ENCODE data around the gene PROM1. TPM values are rescaled to one million over a fixed set of nuclear protein-coding genes. Genes with fewer than 3 reads are reported as not detected.

Gene PROM1
- total RNA-seq, 1 donor from 2014 or later, result 37.0 TPM

DNA sequence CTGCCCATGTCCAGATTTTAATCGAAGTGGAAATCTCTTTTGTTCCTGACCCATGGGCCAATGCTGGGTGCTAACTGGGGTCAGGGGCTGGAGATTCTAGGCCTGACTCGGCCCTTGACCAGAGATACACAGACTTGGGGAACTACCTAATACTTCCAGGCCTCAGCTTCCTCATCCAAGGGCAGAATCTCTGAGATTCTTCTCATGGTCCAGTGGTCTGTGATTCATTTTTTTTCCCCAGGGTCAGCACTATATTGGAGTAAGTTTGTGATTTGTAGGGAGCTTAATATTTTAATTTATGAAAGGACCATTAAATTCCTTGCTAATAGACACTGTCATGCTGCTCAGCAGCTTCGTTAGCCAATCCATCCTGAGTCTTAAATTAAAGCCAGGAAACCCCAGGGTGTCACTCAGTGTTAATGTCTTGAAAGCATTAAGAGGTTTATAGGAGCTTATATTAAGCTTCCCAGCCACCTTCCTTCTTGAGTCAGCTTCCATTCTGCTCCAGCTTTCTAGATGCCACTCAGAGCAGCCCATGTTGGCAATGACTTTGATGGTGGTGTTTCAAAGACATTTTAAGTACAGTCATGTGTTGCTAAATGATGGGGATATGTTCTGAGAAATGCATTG, 27.0 kb upstream of the PROM1 start:
- DNase-seq (ENCODE audit: low spot score), result no peak

DNA sequence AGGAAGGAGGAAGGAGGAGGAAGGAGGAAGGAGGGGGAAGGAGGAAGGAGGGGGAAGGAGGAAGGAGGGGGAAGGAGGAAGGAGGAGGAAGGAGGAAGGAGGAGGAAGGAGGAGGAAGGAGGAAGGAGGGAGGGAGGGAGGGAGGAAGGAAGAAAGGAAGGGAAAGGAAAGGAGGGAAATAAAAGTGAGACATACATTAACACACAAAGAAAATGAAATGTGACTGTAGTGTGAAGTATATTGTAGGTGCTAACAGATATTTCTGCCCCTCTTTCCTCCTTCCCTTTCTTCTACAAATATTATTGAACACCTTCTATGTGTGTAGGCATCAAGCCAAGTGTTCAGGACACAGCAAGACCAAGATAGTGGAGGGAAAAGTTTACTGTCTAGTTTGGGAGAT, 26.4 kb upstream of the PROM1 start:
- no peak for DNase-seq (ENCODE audit: low spot score)

DNA sequence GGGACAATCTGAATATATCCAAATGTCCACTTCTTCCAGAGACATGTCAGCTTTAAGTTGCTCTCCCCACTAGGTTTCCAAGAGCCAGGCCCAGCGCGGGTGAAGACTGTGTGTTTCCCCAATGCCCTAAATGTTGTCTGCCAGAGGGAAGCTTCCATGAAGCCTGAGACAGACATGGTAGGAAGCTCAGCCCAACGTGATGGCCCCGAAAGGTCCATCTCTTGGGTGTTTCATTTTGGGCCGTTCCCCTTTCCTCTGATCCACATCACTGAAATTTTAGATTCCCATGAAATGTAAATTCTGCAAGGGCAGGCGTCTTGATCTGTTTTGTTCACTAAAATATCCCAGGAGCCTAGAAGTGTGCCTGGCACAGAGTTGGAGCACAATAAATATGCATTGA, 25.4 kb upstream of the PROM1 start:
- DNase-seq (ENCODE audit: low spot score), result no peak

DNA sequence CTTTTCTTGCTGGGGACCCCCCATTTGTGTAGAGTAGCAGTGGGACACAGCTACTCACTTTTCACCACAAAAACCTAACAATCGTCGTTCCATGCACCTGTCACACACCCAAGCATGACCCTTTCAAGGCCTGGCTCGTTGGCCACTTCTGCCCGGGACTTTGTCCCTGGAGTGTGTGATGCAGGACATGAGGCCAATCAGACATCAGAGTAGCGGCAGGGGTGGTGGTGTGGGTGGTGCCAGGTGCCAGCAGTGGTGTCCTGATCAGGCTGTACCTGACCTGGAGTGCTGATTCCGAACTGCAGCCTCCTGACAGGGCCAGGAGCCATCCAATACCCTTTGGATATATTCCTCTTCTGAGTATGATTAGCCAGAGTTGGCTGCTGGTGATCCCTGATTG, 23.1 kb upstream of the PROM1 start:
- DNase-seq (ENCODE audit: low spot score), result no peak

DNA sequence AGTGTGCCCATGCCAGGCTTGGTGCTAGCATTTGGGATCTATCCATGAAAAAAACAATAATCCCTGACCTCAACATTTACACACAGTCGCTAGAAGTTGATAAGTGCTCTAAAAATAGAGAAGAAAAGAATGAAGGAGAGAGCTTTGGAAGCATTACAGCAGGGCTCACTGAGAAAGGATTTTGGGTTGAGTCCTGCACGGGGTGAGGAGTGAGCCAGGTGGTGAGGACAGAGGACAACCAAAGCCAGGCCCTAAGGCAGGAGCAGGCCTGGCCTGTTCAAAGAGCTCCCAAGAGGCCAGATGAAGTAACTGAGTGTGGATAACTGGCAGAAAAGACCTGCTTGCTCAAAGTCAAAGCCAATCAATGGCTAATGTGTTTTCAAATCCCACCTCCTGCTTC, 20.7 kb upstream of the PROM1 start:
- no peak for DNase-seq (ENCODE audit: low spot score)

DNA sequence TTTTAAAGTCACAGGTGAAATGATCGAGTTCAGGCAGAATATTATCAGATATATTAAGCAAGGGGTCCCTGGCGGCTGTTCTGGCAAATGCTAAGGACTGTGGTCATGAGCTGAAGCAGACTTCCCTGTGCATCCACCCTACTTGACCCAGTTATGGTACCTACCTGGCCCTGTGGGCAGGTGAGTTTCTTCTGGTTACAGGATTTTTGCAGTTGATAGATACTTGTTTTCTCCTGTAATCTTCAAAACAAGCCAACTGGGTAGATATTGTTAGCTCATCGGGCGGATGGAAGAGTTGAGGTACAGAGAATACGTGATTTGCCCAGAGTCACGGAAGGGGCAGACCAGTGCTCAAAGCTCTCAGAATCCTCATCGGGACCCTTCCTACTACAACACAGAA, 18.5 kb upstream of the PROM1 start:
- no peak for DNase-seq (ENCODE audit: low spot score)

DNA sequence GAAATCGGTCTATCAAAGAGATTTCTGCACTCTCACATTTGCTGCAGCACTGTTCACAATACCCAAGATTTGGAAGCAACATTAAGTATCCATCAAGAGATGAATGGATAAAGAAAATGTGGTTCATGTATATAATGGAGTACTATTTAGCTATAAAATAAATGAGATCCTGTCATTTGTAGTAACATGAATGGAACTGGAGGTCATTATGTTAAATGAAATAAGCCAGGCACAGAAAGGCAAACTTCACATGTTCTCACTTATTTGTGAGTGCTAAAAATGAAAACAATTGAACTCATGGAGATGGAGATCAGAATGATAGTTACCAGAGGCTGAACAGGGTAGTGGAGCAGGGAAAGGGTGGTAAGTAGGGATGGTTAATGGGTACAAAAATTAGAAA, 17.0 kb upstream of the PROM1 start:
- no peak for DNase-seq (ENCODE audit: low spot score)

DNA sequence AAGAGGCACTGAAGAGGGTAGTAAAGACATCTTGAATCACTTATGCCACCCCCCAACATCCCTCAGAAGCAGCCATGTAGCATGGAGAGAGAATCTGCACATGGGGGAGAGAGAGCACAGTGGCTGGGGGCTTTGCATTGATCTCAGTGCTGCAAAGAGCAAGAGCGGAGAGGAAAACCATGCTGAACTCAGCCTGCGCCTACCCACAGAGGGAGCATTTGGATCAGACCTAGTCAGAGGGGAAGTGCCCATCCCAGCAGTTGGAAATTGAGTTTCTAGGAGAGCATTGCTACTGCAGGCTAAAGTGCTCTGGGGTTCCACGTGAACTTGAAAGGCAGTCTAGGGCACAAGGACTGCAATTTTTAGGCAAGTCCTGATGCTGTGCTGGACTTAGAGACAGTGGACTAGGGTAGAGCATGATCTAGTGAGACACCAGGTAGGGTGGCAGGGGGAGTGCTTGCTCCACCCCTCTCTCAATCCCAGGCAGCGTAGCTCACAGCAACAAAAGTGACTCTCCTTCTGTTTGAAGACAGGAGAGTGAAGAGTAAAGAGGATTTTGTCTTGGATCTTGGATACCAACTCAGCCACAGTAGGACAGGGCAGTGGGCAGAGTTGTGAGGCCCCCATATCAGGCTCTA, 9.0 kb upstream of the PROM1 start:
- DNase-seq (ENCODE audit: low spot score), result no peak

DNA sequence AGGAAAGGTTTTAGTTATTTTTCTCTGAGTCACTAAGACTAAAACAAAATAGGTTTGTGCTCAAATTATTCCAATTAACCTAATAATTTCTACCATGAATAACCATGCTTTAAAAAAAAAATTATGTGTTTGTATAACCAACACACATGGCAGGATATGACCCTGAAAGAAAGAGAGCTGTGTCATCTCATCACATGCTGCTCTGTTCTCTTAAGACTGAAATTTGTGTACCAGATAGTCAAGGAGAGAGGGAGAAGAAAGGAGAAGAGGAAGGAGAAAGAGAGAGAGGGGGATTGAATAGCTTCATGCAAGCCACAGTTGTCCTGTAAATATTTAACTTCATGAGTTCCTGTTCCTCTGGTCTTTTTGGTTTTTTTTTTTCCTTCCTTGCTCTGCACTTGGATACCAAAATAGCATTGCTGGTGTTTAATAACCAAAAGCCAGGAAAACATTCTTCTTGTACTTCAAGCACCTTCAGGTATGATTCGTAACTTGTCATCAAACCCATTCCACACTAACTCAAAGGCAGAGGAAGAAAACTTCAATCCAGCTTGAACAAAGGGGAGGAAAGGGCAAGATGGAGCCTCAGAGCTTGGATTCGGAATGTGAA, 6.4 kb upstream of the PROM1 start:
- DNase-seq (ENCODE audit: low spot score), result no peak

DNA sequence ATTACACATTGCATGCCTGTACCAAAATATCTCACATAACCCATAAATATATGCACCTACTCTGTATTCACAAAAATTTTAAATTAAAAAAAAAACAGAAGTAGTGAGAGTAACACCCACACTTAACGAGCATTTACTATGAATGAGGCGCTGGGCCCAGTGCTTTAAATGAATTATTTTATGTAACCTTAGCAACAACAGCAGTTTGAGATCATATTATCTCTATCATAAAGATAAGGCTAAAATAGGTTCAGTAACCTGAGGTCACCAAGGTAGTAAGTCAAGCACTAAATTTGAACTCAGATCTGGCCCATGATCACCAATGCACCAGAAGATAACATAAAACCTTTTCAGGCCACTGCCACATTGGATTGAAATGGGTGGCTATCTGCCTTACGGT, 5.3 kb upstream of the PROM1 start:
- no peak for DNase-seq (ENCODE audit: low spot score)

DNA sequence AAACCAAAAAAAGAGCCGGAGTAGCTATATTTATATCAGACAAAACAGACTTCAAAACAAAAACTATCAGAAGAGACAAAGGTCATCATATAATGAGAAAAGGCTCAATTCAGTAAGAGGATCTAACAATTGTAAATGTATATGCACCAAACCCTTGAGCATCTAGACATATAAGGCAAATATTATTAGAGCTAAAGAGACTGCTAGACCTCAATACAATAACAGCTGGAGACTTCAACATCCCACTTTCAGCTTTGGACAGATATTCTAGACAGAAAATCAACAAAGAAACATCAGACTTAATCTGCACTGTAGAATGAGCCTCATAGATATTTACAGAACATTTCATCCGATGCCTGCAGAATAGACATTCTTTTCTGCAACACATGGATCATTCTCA, 4.8 kb upstream of the PROM1 start:
- DNase-seq (ENCODE audit: low spot score), result no peak

DNA sequence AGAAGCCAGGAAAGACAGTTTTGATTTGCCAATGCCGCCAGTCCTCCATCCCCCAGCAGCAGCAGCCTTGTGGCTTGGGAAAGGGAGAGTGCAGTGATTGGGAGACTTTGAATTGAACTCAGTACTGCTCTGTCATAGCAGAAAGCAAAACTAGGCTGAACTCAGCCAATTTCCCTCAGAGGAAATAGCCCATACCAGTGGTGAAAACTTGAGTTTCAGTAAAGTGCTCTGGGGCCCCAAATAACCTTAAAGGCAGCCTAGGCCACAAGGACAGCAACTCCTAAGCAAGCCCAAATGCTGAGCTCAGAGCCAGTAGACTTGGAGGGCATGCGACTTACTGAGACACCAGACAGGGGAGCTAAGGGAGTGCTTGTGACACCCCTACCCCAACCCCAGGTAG, 2.0 kb upstream of the PROM1 start:
- no peak for DNase-seq (ENCODE audit: low spot score)

DNA sequence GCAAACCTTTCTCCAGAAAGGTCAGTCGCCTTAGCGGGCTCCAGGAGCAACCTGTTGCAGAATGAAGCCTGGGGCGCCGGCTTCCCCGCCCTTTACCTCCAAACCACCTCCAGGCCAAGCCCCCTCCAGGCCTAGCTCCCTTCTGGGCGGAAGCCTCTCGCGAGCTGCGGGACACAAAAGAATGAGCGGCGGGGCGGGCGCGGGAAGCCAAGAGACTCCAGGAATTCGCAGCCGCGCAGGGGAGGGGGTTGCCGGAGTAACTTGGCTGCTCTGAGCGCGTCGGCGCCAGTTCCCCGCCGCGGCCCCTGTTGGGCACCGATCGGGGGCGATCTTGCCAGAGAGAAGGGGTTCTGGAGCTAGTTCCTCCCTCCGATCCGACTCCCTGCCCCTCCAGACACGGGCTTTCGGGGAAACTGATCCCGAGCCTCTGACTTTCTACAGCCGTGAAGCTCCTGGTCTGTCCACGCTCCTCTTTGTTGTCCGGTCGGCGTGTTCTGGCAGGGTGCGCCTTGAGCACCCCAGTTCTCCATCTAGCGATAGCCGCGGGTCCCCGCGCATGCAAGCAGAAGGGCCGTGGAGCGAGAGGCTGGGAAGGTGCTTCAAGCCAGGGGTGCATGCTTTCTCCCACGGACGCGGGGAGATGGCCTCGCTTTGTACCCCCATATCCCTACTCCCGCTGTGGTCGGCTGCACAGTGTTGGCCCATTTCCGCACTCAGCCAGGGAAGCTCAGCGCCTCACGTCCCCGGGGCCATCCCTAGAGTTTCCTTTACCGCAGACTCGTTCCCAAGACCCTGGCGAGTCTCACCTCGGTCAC, 1.2 kb downstream of the PROM1 start:
- no peak for DNase-seq (ENCODE audit: low spot score)

DNA sequence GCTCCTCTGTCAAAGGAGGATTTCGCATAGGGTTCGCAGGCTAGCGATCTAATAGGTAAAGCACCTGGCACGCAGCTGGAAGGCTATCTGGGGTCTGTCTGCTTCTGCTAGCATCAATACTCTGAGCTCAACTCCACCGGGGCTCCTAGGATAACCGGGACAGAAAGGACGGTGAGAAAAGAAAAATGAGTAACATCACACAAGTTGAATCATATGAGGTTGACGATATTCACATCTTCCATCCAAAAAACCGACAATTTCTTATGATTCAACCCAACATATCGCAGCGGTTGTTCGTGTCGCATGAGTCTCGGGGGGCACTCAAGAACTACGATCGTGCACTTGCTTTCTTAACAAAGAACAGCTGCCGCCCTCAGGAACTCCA, 1.8 kb downstream of the PROM1 start:
- DNase-seq (ENCODE audit: low spot score), result no peak

DNA sequence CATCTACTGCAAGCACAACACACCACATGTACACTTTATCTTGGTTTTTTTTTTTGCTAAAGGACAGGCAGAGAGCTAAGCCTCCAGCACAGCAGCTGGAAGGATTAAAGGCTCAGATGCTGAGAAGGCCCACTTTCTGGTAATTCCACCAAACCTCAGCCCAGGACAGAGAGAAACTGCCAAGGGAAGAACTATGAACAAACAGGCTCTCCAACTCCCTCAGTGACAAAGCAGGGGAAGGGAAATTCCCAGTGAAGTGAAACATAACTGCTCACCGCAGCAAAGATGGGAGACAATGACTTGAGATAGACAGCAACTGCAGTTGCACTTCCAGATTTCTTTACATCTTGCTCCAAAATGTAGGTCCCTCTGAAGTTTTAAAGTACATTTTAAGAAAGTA, 4.8 kb downstream of the PROM1 start:
- no peak for DNase-seq (ENCODE audit: low spot score)

DNA sequence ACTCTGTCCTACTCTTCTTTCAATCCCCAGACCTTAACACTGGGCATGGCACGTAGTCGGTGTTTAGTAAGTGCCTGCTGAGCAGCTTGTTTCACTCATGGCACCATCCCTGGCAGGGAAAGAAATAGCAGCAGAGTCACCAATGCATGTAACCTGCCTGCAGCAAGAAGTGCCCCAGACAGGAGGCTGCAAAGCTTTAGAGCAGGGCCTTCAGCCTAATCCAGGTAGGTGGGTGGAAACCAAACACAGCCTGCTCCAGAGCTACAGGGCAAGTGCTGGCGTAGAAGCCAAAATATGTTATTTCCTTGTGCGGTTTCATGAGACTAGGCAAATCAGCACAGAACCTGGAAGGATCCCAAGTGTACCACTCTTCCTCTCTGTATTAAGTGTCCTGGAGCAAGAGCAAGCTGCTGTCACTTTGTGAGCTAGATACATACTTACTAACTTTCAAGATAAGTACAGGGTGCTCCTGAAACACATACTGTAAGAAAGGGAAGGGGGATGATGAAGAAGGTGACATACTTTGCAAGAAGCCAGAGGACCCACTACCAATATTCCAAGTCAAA, 5.5 kb downstream of the PROM1 start:
- DNase-seq (ENCODE audit: low spot score), result no peak

DNA sequence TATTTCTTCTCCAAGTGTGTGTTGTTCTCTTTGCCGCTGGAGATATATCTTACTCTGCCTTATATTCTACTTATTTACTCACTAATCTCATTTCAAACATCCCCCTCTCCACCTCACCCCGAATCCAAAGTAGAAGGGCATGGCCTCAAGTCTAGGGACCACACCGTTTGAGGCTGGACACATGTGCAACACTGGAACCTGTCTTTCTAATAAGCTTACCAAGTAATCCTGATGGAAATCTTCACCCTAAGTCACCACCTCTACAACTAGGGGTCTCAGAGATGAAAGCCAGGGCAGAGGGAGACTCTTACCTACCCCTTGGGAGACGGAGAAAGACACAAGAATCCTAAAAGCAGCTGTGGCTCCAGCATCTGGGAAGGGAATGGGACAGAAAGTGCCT, 6.0 kb downstream of the PROM1 start:
- DNase-seq (ENCODE audit: low spot score), result no peak

DNA sequence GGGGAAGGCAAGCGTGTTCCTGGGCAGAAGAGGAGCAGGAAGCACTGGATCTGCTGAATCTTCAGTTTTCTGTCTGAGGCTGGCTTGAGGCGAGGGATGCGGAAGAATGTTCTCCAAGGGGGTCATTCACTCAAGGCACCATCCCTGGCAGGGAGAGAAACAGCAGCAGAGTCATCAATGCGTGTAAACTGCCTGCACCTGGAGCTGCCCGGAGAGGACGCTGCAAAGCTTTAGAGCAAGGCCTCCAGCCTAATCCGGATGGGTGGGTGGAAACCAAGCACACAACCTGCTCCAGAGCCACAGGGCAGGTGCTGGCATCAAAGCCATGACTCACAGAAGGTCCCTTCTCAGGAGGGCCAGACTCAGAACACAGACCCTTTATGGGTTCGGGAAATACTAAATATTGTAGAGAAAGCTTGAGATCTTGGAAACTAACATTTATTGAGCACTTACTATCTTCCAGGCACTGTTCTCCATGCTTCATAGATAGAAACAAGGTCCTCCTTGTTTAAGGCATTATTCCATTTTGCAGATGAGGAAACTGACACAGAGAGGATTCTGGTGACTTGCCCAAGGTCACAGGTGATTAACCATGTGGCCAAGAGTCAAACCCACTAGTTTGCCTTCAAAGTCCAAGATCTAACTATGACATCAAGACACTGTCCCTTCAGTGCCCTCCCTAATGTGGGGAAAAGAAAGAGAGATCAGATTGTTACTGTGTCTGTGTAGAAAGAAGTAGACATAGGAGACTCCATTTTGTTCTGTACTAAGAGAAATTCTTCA, 7.7 kb downstream of the PROM1 start:
- no peak for DNase-seq (ENCODE audit: low spot score)

DNA sequence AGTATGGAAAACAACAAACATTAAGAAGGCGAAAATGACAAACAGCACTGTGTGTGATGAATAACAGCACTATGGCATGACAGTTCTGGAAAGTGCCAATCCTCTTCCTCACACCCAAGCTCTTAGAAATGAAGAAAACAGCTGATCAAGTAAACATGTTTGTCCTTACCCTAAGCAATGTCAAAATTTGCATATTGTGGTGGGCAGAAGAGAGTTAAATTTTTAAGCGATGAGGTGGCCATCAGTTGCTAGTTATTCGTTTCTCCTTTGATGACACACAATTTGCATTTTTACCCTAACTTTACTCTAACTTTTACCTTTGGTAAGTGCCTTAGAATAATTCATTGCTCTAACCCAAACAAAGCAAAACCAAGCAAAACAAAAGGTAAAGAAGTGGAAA, 8.8 kb downstream of the PROM1 start:
- DNase-seq (ENCODE audit: low spot score), result no peak

DNA sequence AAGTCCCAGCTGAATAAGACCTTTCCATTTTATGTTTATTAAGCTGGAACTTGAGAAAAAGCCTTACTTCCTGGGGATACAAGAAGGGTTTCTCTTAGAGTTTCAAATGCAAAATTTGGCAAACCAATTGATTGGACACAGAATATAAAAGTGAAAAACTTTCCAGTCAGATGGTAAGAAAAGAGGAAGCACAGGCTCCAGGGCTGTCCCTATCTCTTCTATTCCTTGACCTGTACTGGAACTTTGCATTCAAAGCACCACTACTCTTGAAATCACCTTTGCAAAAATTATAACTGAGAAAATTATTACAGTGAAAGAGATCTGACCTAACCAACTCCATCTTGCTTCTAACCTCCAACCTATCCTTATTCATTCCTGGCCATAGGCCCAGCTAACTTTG, 11.7 kb downstream of the PROM1 start:
- no peak for DNase-seq (ENCODE audit: low spot score)

DNA sequence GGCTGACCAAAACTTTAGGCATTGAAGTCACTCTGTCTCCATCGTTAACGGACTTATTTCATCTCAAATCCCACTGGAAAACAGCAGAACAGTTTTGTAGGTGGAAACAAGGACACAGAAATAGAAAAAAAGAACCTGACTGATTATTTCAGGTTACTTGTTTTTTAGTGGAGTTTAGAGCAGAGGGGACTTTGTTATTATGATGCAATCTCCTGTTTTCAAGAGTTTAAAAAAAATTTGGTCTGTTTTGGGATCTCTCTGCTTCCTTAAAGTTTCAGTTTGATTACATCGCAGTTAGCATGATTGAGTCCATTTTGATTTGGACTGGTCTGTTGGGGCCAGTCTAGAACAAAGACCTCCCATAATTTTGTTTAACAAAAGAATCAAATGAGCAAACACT, 13.6 kb downstream of the PROM1 start:
- no peak for DNase-seq (ENCODE audit: low spot score)

DNA sequence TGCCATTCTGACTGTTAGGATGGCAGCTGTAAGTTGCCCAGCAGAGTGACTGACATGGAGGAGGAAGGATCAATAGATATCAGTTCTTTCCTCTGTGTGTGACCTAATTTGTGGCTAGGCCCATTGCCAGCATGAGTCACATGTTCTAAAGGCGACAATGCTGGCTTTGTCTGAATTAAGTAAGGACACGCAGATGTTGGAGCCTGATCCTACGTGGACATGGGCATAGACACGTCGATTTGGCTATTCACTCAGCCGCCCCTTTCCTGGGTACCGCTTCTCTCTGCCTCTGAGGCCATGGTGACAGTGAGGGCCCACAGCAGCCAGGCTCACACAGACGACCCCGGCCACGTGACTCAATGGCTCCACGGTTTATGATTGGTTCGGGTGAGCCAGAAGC, 16.3 kb downstream of the PROM1 start:
- no peak for DNase-seq (ENCODE audit: low spot score)

Measured in ureter (tissue), 1 donor.